DLD1 (cell line): Measurements from ENCODE around the gene KIAA1614.

Experiments
- in situ Hi-C: cut with HindIII; loops from 2 replicates; pipeline ENCODE4 v1.10.0; 2017; ENCODE audit warnings: low sequenced_read_pairs

The KIAA1614 gene

DNA sequence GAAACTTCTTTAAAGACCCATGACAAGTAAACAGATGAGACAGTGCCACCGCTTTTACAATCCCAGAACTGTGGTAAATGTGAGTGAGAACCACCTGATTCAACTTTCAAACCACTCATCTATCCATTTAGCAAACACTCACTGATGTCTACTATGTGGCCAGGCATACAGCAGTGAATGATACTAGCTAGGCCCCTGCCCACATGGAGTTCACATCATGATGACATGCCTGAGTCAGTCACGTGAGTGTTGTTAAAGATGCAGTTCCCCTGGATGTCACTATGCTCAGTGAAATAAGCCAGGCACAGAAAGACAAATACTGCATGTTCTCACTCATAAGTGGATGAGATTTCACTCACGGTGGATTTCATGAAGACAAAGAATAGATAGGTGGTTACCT lies 81.6 kb downstream of the KIAA1614 start:
- in situ Hi-C loops, result no loop called here

DNA sequence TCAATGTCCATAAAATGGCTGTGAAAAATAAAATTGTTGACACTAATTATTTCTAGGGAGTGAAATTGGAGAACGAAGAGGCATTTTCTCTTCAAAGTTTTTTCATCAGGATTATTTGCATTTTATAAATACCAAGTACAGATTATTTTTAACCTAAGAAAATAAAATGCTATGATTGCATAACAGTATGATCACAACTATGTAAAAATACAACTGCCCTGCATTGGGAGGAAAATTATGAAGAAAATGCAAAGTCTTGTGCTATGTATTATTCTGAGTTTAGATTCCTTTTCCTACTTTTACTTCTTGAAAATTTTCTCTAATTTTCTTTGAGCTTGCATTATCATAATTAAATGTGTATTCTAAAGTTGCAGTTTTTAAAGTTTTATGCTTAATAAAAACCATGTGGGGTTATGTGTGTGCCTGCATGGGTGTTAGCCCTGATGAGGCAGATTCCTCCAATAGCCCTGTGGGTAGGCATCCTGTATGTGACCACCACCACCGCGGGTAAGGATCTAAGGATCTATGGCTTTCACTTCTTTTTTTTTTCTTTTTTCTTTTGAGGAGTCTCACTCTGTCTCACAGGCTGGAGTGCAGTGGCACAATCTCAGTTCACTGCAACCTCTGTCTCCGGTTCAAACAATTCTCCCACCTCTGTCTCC lies 85.3 kb downstream of the KIAA1614 start:
- in situ Hi-C loops, result no loop called here
